HEK293T (cell line): Measurements from ENCODE around the gene LDHD.

Experiments used
- ELF4 ChIP-seq: fragments of 450-650 bp; IDR thresholded peaks from 2 replicates; pipeline ENCODE4 v1.6.1; 2017; ENCODE audit warnings: antibody characterized with exemption
- FOXA1 ChIP-seq: fragments of 450-650 bp; IDR thresholded peaks from 2 replicates; pipeline ENCODE4 v1.6.1; 2016; ENCODE audit warnings: mild to moderate bottlenecking
- FOXK2 ChIP-seq: fragments of 450-650 bp; IDR thresholded peaks from 2 replicates; pipeline ENCODE4 v1.6.1; 2016; ENCODE audit warnings: mild to moderate bottlenecking
- FOXM1 ChIP-seq: fragments of 450-650 bp; IDR thresholded peaks from 2 replicates; pipeline ENCODE4 v1.6.1; 2017; ENCODE audit warnings: mild to moderate bottlenecking, borderline replicate concordance
- NFRKB ChIP-seq: fragments of 450-650 bp; IDR thresholded peaks from 2 replicates; pipeline ENCODE4 v1.6.1; 2016; ENCODE audit warnings: mild to moderate bottlenecking, moderate library complexity
- SP1 ChIP-seq: fragments of 450-650 bp; IDR thresholded peaks from 2 replicates; pipeline ENCODE4 v1.6.1; 2017
- SUZ12 ChIP-seq: fragments of 450-650 bp; IDR thresholded peaks from 2 replicates; pipeline ENCODE4 v1.6.1; 2016; ENCODE audit warnings: mild to moderate bottlenecking
- TARDBP ChIP-seq: fragments of 450-650 bp; IDR thresholded peaks from 2 replicates; pipeline ENCODE4 v1.6.1; 2016
- ZNF384 ChIP-seq: fragments of 450-650 bp; IDR thresholded peaks from 2 replicates; pipeline ENCODE4 v1.6.1; 2016
- TF ChIP-seq, protein P1 (sequence below): fragments of 450-650 bp; IDR thresholded peaks from 2 replicates; pipeline ENCODE4 v1.6.1; 2016

DNA sequence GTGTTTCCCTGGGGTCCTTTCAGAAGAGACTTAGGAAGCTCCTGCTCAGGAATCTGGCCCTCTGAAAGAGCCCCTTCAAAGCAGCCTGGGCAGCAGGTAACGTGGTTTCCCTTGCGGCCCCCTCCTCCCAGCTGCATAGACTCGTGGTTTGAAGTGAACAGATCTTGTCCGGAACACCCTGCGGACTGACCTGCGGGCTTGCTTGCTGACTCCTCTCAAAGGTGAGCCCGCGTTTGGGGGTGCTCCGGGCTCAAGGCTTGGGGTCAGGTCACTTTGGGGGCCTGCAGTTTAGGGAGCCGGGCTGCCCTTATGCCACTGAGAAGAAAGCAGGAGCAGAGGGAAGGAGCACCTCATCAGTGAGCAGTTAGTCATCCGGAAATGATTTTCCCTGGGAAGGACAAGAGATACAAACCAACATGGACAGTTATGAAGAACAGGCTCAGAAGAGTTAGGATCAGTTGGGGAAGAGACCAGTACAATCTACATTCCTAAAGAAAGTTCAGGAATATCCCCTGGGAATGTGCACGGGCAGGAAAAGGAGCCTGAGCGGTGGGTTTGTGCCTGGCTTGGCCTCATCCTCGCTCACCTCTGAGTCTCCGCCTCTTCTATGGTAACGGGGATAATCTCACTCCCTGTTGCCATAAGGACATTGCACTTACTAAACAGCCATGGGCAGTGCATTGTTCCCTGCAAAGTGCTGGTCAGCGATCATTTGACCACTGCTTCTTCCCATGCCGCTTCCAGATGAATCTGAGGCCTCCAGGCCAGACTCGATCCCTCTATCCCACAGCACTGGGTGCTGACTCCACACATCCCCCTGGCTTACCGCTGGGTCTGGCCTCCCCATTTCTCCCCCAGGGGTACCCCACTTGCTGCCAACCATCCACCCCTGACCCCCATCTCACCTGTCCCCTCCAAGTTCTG, 10.0 kb downstream of the LDHD start:
- no peak for TF ChIP-seq FOXM1
- no peak for TF ChIP-seq FOXA1
- TF ChIP-seq SUZ12: no peak
- TF ChIP-seq, protein P1, sequence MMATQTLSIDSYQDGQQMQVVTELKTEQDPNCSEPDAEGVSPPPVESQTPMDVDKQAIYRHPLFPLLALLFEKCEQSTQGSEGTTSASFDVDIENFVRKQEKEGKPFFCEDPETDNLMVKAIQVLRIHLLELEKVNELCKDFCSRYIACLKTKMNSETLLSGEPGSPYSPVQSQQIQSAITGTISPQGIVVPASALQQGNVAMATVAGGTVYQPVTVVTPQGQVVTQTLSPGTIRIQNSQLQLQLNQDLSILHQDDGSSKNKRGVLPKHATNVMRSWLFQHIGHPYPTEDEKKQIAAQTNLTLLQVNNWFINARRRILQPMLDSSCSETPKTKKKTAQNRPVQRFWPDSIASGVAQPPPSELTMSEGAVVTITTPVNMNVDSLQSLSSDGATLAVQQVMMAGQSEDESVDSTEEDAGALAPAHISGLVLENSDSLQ: no peak
- no peak for TF ChIP-seq NFRKB
- no peak for TF ChIP-seq ZNF384
- no peak for TF ChIP-seq TARDBP
- no peak for TF ChIP-seq ELF4
- TF ChIP-seq SP1: no peak
- no peak for TF ChIP-seq FOXK2
